Activated CD4-positive, alpha-beta T cell treated with anti-CD3 and anti-CD28 coated beads for 24 hours (primary cell): ENCODE results near the gene AKAP13.
"Not testable (repeated sequence)": the region's sequence is repeated elsewhere in the genome, so short reads cannot be mapped to it uniquely, and the experiment has no call there.

Source experiments
- DNase-seq, 2 donors: peaks; one replicate each; pipeline ENCODE4 v3.0.0-alpha.2; 2020; ENCODE audit warnings: low read depth in 2 of 2

AKAP13 gene

GRCh38 chr15:85441854-85442253 is 61.5 kb downstream of the AKAP13 start:
- not testable (repeated sequence) for DNase-seq

- DNase-seq = no peak
These were observed 62.6 kb downstream of the AKAP13 start for GRCh38 chr15:85443046-85443445.

GRCh38 chr15:85443593-85444087 is 63.2 kb downstream of the AKAP13 start:
- peak in 1 of 2 donors; percentile 12 for DNase-seq

GRCh38 chr15:85444122-85444745 is 63.8 kb downstream of the AKAP13 start:
- no peak for DNase-seq

GRCh38 chr15:85445361-85445760 is 65.0 kb downstream of the AKAP13 start:
- DNase-seq = no peak

- DNase-seq = no peak
These were observed 70.8 kb downstream of the AKAP13 start for GRCh38 chr15:85451099-85451700.

- no peak for DNase-seq
These were observed 72.0 kb downstream of the AKAP13 start for GRCh38 chr15:85452436-85452835.

- DNase-seq = no peak
These were observed 72.9 kb downstream of the AKAP13 start for GRCh38 chr15:85453144-85453872.

- no peak for DNase-seq
These were observed 74.0 kb downstream of the AKAP13 start for GRCh38 chr15:85454403-85454802.

GRCh38 chr15:85455891-85456290 is 75.5 kb downstream of the AKAP13 start:
- DNase-seq = no peak

GRCh38 chr15:85456798-85457197 is 76.4 kb downstream of the AKAP13 start:
- DNase-seq = no peak

- DNase-seq = no peak
These were observed 77.1 kb downstream of the AKAP13 start for GRCh38 chr15:85457392-85457968.

GRCh38 chr15:85458764-85459163 is 78.4 kb downstream of the AKAP13 start:
- DNase-seq = no peak

GRCh38 chr15:85462029-85462428 is 81.6 kb downstream of the AKAP13 start:
- no peak for DNase-seq

GRCh38 chr15:85463276-85463892 is 83.0 kb downstream of the AKAP13 start:
- no peak for DNase-seq

GRCh38 chr15:85463976-85464375 is 83.6 kb downstream of the AKAP13 start:
- no peak for DNase-seq

- no peak for DNase-seq
These were observed 84.1 kb downstream of the AKAP13 start for GRCh38 chr15:85464471-85464870.

GRCh38 chr15:85470563-85471271 is 90.3 kb downstream of the AKAP13 start:
- no peak for DNase-seq

- no peak for DNase-seq
These were observed 91.9 kb downstream of the AKAP13 start for GRCh38 chr15:85472349-85472748.

- no peak for DNase-seq
These were observed 93.1 kb downstream of the AKAP13 start for GRCh38 chr15:85473455-85473854.

- no peak for DNase-seq
These were observed 94.4 kb downstream of the AKAP13 start for GRCh38 chr15:85474700-85475316.
